ENCODE data around the gene NTF3. TPM values are rescaled to one million over a fixed set of nuclear protein-coding genes. Genes with fewer than 3 reads are reported as not detected.

The NTF3 gene
- total RNA-seq, 3 donors from 2014 or later (not counting 1 experiment from before 2014, with no cell fraction given): not detected

DNA sequence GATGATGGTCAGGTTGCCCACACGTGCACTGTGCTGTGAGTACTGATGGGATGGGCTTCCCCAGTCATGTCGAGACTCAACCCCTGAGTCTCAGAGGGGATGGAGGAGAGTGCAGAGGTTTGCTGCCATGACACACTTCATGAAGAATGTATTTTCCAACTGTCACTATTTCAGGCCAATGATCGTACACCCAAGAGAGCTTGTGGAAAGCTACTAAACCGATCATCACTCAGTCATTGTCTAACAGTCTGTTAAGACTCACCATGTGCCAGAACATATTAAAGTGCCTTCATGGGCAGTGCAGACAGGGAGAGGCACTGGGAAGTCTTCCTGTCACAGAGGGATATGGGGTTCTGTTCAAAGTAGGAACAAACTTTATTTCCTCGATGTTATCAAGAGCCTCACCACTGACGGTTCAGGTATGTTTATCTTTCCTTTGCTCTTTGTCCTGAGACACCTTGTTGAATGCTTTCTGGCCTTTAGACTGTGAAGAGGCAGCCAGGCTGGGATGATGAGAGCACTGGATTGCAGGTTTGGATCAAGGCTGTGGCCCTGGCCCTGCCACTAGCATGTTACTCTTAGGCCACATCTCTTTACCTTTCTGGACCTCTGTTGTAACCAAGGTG lies 41.6 kb upstream of the NTF3 start:
- no peak overlapping the region for H3K27ac Mint-ChIP-seq
- ATAC-seq: no peak
- Histone ChIP-seq H3K36me3 (ENCODE audit: control insufficient read depth, insufficient read depth, low read length) (no peaks in the 10 kb centered on the region), H3K27me3 (ENCODE audit: control insufficient read depth, insufficient read depth, low read length) (no peaks in the 10 kb centered on the region), H3K27ac (ENCODE audit: low read length) (no peak overlapping the region), H3K4me3 (ENCODE audit: low read length) (no peak overlapping the region), H3K4me1 (ENCODE audit: control insufficient read depth, insufficient read depth, low read length) (no peaks in the 10 kb centered on the region), H3K9me3 (ENCODE audit: control insufficient read depth, insufficient read depth, low read length) (no peaks in the 10 kb centered on the region)
- H3K4me1 Mint-ChIP-seq: peaks cover 0 to 4% of the 10 kb centered on the region in 2 donors
- TF ChIP-seq, protein P1, sequence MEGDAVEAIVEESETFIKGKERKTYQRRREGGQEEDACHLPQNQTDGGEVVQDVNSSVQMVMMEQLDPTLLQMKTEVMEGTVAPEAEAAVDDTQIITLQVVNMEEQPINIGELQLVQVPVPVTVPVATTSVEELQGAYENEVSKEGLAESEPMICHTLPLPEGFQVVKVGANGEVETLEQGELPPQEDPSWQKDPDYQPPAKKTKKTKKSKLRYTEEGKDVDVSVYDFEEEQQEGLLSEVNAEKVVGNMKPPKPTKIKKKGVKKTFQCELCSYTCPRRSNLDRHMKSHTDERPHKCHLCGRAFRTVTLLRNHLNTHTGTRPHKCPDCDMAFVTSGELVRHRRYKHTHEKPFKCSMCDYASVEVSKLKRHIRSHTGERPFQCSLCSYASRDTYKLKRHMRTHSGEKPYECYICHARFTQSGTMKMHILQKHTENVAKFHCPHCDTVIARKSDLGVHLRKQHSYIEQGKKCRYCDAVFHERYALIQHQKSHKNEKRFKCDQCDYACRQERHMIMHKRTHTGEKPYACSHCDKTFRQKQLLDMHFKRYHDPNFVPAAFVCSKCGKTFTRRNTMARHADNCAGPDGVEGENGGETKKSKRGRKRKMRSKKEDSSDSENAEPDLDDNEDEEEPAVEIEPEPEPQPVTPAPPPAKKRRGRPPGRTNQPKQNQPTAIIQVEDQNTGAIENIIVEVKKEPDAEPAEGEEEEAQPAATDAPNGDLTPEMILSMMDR (IDR thresholded peaks at IDR 0.05): no peak
- no peaks in the 10 kb centered on the region for H3K9me3 Mint-ChIP-seq
- H3K27me3 Mint-ChIP-seq (ENCODE audit: low read depth in 2 of 2): peaks cover 0 to 10% of the 10 kb centered on the region in 2 donors
- H3K36me3 Mint-ChIP-seq: no peaks in the 10 kb centered on the region
- DNase-seq: no peak
- WGBS (ENCODE audit: insufficient coverage): 92% methylated on average over 6 of the region's 6 CpGs
- intact Hi-C loops (cut with micrococcal nuclease): no loop called here
- no peak overlapping the region for H3K4me3 Mint-ChIP-seq

DNA sequence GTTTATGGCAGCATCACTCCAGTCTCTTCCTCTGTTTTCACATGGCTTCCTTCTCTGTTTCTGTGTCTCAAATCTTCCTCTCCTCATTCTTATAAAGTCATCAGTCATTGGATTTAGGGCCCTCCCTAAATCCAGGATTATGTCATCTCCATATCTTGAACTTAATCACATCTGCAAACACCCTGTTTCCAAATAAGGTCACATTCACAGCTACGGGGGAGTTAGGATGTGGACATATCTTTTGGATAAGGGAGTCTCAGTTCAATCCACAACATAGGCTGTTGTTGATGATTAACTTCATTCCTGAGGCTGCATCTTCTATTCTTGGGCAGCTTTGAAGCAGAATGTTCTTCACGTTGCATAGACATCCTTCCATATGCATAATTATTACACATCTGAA lies 40.3 kb upstream of the NTF3 start:
- Mint-ChIP-seq H3K4me3 (no peak overlapping the region), H3K36me3 (no peaks in the 10 kb centered on the region), H3K27ac (no peak overlapping the region), H3K27me3 (ENCODE audit: low read depth in 2 of 2) (peaks cover 7 to 9% of the 10 kb centered on the region in 2 donors), H3K9me3 (no peaks in the 10 kb centered on the region), H3K4me1 (peaks cover 0 to 4% of the 10 kb centered on the region in 2 donors)
- Histone ChIP-seq H3K27me3 (ENCODE audit: control insufficient read depth, insufficient read depth, low read length) (no peaks in the 10 kb centered on the region), H3K4me3 (ENCODE audit: low read length) (no peak overlapping the region), H3K4me1 (ENCODE audit: control insufficient read depth, insufficient read depth, low read length) (no peaks in the 10 kb centered on the region), H3K27ac (ENCODE audit: low read length) (no peak overlapping the region), H3K36me3 (ENCODE audit: control insufficient read depth, insufficient read depth, low read length) (no peaks in the 10 kb centered on the region), H3K9me3 (ENCODE audit: control insufficient read depth, insufficient read depth, low read length) (no peaks in the 10 kb centered on the region)
- DNase-seq (no peak), ATAC-seq (no peak)
- intact Hi-C loops (cut with micrococcal nuclease): no loop called here
- WGBS (ENCODE audit: insufficient coverage): no CpG with 5 or more reads among the region's 2 CpGs
- TF ChIP-seq, protein P1 (IDR thresholded peaks at IDR 0.05): no peak

DNA sequence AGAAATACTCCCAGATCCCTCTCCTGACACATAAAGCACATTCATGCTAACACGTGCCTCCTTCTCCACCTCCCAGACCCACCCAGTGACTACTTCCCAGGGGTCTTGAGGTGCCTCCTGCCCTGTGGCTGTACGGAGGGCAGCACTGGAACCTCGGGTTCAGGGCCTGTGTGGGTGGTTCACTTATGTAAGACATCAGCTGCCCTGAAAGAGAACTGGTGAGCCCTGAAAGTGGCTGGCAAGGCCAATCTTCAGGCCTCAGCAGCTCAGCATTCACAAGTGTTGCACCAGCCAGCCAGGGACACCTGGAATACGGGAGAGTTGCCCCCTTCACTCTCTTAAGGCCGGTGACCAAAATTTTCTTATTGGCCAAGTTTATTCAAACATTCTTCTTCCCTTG lies 38.9 kb upstream of the NTF3 start:
- Histone ChIP-seq H3K27me3 (ENCODE audit: control insufficient read depth, insufficient read depth, low read length) (no peaks in the 10 kb centered on the region), H3K4me3 (ENCODE audit: low read length) (no peak overlapping the region), H3K4me1 (ENCODE audit: control insufficient read depth, insufficient read depth, low read length) (no peaks in the 10 kb centered on the region), H3K9me3 (ENCODE audit: control insufficient read depth, insufficient read depth, low read length) (no peaks in the 10 kb centered on the region), H3K27ac (ENCODE audit: low read length) (no peak overlapping the region), H3K36me3 (ENCODE audit: control insufficient read depth, insufficient read depth, low read length) (no peaks in the 10 kb centered on the region)
- no peaks in the 10 kb centered on the region for H3K9me3 Mint-ChIP-seq
- H3K27ac Mint-ChIP-seq: no peak overlapping the region
- ATAC-seq (no peak), DNase-seq (no peak)
- no peaks in the 10 kb centered on the region for H3K36me3 Mint-ChIP-seq
- TF ChIP-seq, protein P1 (IDR thresholded peaks at IDR 0.05): no peak
- intact Hi-C loops (cut with micrococcal nuclease): no loop called here
- WGBS (ENCODE audit: insufficient coverage): 85% methylated on average over 5 of the region's 5 CpGs
- no peak overlapping the region for H3K4me3 Mint-ChIP-seq
- peaks cover 7 to 13% of the 10 kb centered on the region in 2 donors for H3K27me3 Mint-ChIP-seq (ENCODE audit: low read depth in 2 of 2)
- H3K4me1 Mint-ChIP-seq: peaks cover 0 to 4% of the 10 kb centered on the region in 2 donors

Measured in natural killer cell (primary cell).